AG09309 (cell line): ENCODE results near the gene THNSL1.

Experiments used
- DNase-seq: peaks from one replicate; pipeline ENCODE4 v3.0.0-alpha.2; 2010; ENCODE audit warnings: low read depth
- H3K4me3 ChIP-seq: 2 replicates; pipeline ENCODE4 v1.5.1; 2011; ENCODE audit warnings: mild to moderate bottlenecking, low read depth, low read length, moderate library complexity; ENCODE audit not compliant: control insufficient read depth
- CTCF ChIP-seq: IDR thresholded peaks from 2 replicates; pipeline ENCODE4 v1.5.1; 2011; ENCODE audit warnings: mild to moderate bottlenecking, low read depth, low read length, inconsistent platforms; ENCODE audit not compliant: insufficient read depth, control insufficient read depth; ENCODE audit errors: missing control alignments

THNSL1 gene

GRCh38 chr10:25049966-25050365, 33.6 kb downstream of the THNSL1 start:
- no peak overlapping the region for H3K4me3 ChIP-seq
- DNase-seq, result no peak
- no peak for TF ChIP-seq CTCF

- DNase-seq, result no peak
- H3K4me3 ChIP-seq, result no peak overlapping the region
- TF ChIP-seq CTCF, result no peak
Observed at GRCh38 chr10:25050402-25050801, 34.0 kb downstream of the THNSL1 start.

GRCh38 chr10:25052012-25052411, 35.6 kb downstream of the THNSL1 start:
- DNase-seq, result no peak
- TF ChIP-seq CTCF, result no peak
- no peak overlapping the region for H3K4me3 ChIP-seq

GRCh38 chr10:25056726-25057125, 40.3 kb downstream of the THNSL1 start:
- TF ChIP-seq CTCF, result no peak
- no peak for DNase-seq
- H3K4me3 ChIP-seq, result no peak overlapping the region

GRCh38 chr10:25057886-25058285, 41.5 kb downstream of the THNSL1 start:
- no peak for TF ChIP-seq CTCF
- no peak overlapping the region for H3K4me3 ChIP-seq
- no peak for DNase-seq

- no peak overlapping the region for H3K4me3 ChIP-seq
- TF ChIP-seq CTCF, result no peak
- peak; percentile 63 for DNase-seq
Observed at GRCh38 chr10:25059990-25060389, 43.6 kb downstream of the THNSL1 start.

GRCh38 chr10:25061125-25061524, 44.7 kb downstream of the THNSL1 start:
- DNase-seq, result no peak
- no peak overlapping the region for H3K4me3 ChIP-seq
- no peak for TF ChIP-seq CTCF
